Omental fat pad (tissue), 4 donors: ENCODE data around the gene TAB3. TPM values are rescaled to one million over a fixed set of nuclear protein-coding genes. Genes with fewer than 3 reads are reported as not detected.

ENCODE experiments used
- ATAC-seq: fragments of 150-250 bp; one replicate; pipeline ENCODE4 v1.9.1; 2016; ENCODE audit warnings: mild to moderate bottlenecking, moderate library complexity; ENCODE audit not compliant: low FRiP score
- DNase-seq: peaks from one replicate; pipeline ENCODE4 v3.0.0-alpha.2; 2019; ENCODE audit warnings: low spot score
- CTCF ChIP-seq, 3 donors: fragments of 450-650 bp; IDR thresholded peaks; one replicate each; pipeline ENCODE4 v1.5.1; 2016 to 2017; ENCODE audit warnings: antibody characterized with exemption in 3 of 3, mild to moderate bottlenecking in 3 of 3, moderate library complexity in 2 of 3
- total RNA-seq, 4 donors: library from RNA; depleted of rRNA; stranded (reverse); fragments of >200 nt; gene quantifications; one replicate each; pipeline ENCODE4 v1.1.0, GENCODE V29; 2016

Gene TAB3
- total RNA-seq: 10 to 100 TPM; 24.3 to 31.2 (median 27.9) TPM

GRCh38 chrX:30889147-30890140 is at the start of gene TAB3:
TAB3 (minus strand) TSS chrX:30889254; CDS start chrX:30859588, 29,666 bp downstream.
- TF ChIP-seq CTCF (IDR thresholded peaks at IDR 0.05): no peak
- ATAC-seq (peak; percentile 90), DNase-seq (peak; percentile 76)

- DNase-seq (no peak), ATAC-seq (no peak)
- TF ChIP-seq CTCF (IDR thresholded peaks at IDR 0.05): no peak
Measured at GRCh38 chrX:30938295-30938694, 49.2 kb upstream of the TAB3 start.

- no peak for DNase-seq
- ATAC-seq: no peak
- no peak for TF ChIP-seq CTCF (IDR thresholded peaks at IDR 0.05)
Measured at GRCh38 chrX:30935985-30936384, 46.9 kb upstream of the TAB3 start.

- no peak for TF ChIP-seq CTCF (IDR thresholded peaks at IDR 0.05)
- no peak for DNase-seq
- no peak for ATAC-seq
Measured at GRCh38 chrX:30931920-30932319, 42.9 kb upstream of the TAB3 start.

- DNase-seq (no peak), ATAC-seq (no peak)
- no peak for TF ChIP-seq CTCF (IDR thresholded peaks at IDR 0.05)
Measured at GRCh38 chrX:30930679-30931078, 41.6 kb upstream of the TAB3 start.

GRCh38 chrX:30930143-30930542 is 41.1 kb upstream of the TAB3 start:
- TF ChIP-seq CTCF (IDR thresholded peaks at IDR 0.05): no peak
- DNase-seq (no peak), ATAC-seq (no peak)

GRCh38 chrX:30920271-30920670 is 31.2 kb upstream of the TAB3 start:
- TF ChIP-seq CTCF (IDR thresholded peaks at IDR 0.05): no peak
- DNase-seq (no peak), ATAC-seq (no peak)
